Esophagus squamous epithelium (tissue), 4 donors: ENCODE data around the gene CREBBP.
"Not testable (repeated sequence)": the region's sequence is repeated elsewhere in the genome, so short reads cannot be mapped to it uniquely, and the experiment has no call there.

ENCODE experiments used
- CTCF ChIP-seq, 6 experiments: fragments of 450-650 bp in 4 of 6; fragments of 200-600 bp in 2 of 6; sonication (generic) in 2 of 6; IDR thresholded peaks; one replicate each; pipeline ENCODE4 v1.5.1; 2016 to 2019; ENCODE audit warnings: antibody characterized with exemption in 6 of 6, mild to moderate bottlenecking in 4 of 6, moderate library complexity in 4 of 6
- POLR2A ChIP-seq, 4 donors: fragments of 450-650 bp; IDR thresholded peaks; one replicate each; pipeline ENCODE4 v1.6.1; 2017; ENCODE audit warnings: antibody characterized with exemption in 4 of 4, mild to moderate bottlenecking in 4 of 4, moderate library complexity in 3 of 4

DNA sequence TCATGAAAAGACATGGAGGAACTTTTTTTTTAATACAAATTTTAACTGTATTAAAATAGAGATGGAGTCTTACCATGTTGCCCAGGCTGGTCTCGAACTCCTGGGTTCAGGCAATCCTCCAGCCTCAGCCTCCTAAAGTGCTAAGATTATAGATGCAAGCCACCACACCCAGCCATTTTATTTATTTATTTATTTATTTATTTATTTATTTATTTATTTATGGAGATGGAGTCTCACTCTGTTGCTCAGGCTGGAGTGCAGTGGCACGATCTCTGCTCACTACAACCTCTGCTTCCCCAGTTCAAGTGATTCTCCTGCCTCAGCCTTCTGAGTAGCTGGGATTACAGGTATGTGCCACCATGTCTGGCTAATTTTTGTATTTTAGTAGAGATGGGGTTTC is 46.6 kb upstream of the CREBBP start:
- not testable (repeated sequence) for TF ChIP-seq CTCF, POLR2A (IDR thresholded peaks at IDR 0.05)
